Loucy (cell line): ENCODE results near the gene TOM1L2.
"Not testable (repeated sequence)": the region's sequence is repeated elsewhere in the genome, so short reads cannot be mapped to it uniquely, and the experiment has no call there.

Source experiments
- EZH2phosphoT487 ChIP-seq: fragments of 200-600 bp; IDR thresholded peaks from 2 replicates; pipeline ENCODE4 v1.6.1; 2018; ENCODE audit warnings: antibody characterized with exemption, mild to moderate bottlenecking, moderate library complexity, borderline replicate concordance
- TF ChIP-seq, protein P1 (sequence below): fragments of 200-600 bp; sonication (generic); conservative IDR thresholded peaks from 2 replicates; pipeline ENCODE4 v1.5.1; 2014; ENCODE audit warnings: mild to moderate bottlenecking, antibody characterized with exemption, low read length

DNA sequence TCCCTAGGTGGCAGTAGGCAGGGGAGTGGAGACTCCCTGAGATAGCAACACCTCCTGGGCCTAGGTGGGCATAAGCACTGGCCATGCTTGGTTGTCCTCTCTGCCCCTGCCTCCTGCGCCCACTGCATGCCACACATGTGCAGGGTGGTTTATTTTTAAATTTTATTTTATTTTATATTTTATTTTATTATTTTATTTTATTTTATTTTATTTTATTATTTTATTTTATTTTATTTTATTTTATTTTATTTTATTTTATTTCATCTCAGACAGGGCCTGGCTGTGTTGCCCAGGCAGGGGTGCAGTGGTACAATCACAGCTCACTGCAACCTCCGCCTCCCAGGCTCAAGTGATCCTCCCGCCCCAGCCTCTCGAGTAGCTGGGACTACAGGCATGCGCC is 164.0 kb downstream of the TOM1L2 start:
- TF ChIP-seq, protein P1, sequence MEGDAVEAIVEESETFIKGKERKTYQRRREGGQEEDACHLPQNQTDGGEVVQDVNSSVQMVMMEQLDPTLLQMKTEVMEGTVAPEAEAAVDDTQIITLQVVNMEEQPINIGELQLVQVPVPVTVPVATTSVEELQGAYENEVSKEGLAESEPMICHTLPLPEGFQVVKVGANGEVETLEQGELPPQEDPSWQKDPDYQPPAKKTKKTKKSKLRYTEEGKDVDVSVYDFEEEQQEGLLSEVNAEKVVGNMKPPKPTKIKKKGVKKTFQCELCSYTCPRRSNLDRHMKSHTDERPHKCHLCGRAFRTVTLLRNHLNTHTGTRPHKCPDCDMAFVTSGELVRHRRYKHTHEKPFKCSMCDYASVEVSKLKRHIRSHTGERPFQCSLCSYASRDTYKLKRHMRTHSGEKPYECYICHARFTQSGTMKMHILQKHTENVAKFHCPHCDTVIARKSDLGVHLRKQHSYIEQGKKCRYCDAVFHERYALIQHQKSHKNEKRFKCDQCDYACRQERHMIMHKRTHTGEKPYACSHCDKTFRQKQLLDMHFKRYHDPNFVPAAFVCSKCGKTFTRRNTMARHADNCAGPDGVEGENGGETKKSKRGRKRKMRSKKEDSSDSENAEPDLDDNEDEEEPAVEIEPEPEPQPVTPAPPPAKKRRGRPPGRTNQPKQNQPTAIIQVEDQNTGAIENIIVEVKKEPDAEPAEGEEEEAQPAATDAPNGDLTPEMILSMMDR: not testable (repeated sequence)
- not testable (repeated sequence) for TF ChIP-seq EZH2phosphoT487
